ENCODE results near the gene TFE3. TPM values are rescaled to one million over a fixed set of nuclear protein-coding genes. Genes with fewer than 3 reads are reported as not detected.
A peak's percentile ranks its signal among the peaks of the same experiment; 100 is the strongest.

Gene TFE3
- total RNA-seq, 1 experiment from 2014 or later = 46.4 TPM

- POLR2A ChIA-PET = interaction anchor here (0.7 kb wide), 1 partner anchor 22 kb away, joined by 4 read pairs; no protein-coding TSS in a partner anchor
- no peak; the same call in 1 of the 2 replicates for TF ChIP-seq CBFB (CRISPR knock-in tag; IDR thresholded peaks at IDR 0.05; ENCODE audit: low read depth)
- TF ChIP-seq, protein P1, sequence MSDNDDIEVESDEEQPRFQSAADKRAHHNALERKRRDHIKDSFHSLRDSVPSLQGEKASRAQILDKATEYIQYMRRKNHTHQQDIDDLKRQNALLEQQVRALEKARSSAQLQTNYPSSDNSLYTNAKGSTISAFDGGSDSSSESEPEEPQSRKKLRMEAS (CRISPR knock-in tag; IDR thresholded peaks at IDR 0.05) = peak; percentile 74; the same call in 1 of the 2 replicates
- TF ChIP-seq, protein P2, sequence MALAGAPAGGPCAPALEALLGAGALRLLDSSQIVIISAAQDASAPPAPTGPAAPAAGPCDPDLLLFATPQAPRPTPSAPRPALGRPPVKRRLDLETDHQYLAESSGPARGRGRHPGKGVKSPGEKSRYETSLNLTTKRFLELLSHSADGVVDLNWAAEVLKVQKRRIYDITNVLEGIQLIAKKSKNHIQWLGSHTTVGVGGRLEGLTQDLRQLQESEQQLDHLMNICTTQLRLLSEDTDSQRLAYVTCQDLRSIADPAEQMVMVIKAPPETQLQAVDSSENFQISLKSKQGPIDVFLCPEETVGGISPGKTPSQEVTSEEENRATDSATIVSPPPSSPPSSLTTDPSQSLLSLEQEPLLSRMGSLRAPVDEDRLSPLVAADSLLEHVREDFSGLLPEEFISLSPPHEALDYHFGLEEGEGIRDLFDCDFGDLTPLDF (CRISPR knock-in tag; IDR thresholded peaks at IDR 0.05) = no peak
- no peak for TF ChIP-seq MLX (CRISPR knock-in tag; IDR thresholded peaks at IDR 0.05)
- no peak for TF ChIP-seq JAZF1 (CRISPR knock-in tag; IDR thresholded peaks at IDR 0.05)
- TF ChIP-seq FOXP1 (CRISPR knock-in tag; IDR thresholded peaks at IDR 0.05; ENCODE audit: borderline replicate concordance) = peak; percentile 41; the same call in 1 of the 2 replicates
- TF ChIP-seq ZBTB43 (CRISPR knock-in tag; IDR thresholded peaks at IDR 0.05) = no peak
- TF ChIP-seq SMAD4 (CRISPR knock-in tag; IDR thresholded peaks at IDR 0.05) = no peak
- no peak for TF ChIP-seq IRF2 (CRISPR knock-in tag; IDR thresholded peaks at IDR 0.05; ENCODE audit: borderline replicate concordance, low read depth)
- TF ChIP-seq ETV6 (CRISPR knock-in tag; IDR thresholded peaks at IDR 0.05) = peak; percentile 24
- TF ChIP-seq GRHL2 (CRISPR knock-in tag; IDR thresholded peaks at IDR 0.05; ENCODE audit: insufficient replicate concordance, severe bottlenecking) = no peak
- no peak for TF ChIP-seq ZNF425 (CRISPR knock-in tag; conservative IDR thresholded peaks at IDR 0.05)
- peak; percentile 96 for TF ChIP-seq USF2 (CRISPR knock-in tag; IDR thresholded peaks at IDR 0.05)
- TF ChIP-seq, protein P3, sequence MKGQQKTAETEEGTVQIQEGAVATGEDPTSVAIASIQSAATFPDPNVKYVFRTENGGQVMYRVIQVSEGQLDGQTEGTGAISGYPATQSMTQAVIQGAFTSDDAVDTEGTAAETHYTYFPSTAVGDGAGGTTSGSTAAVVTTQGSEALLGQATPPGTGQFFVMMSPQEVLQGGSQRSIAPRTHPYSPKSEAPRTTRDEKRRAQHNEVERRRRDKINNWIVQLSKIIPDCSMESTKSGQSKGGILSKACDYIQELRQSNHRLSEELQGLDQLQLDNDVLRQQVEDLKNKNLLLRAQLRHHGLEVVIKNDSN (CRISPR knock-in tag; IDR thresholded peaks at IDR 0.05) = peak; percentile 93
- TF ChIP-seq NR1H2 (CRISPR knock-in tag; IDR thresholded peaks at IDR 0.05) = no peak
- no peak for TF ChIP-seq NR2C2 (CRISPR knock-in tag; IDR thresholded peaks at IDR 0.05)
- 0 out of 2 replicates have a peak, but pooled peaks have one; percentile 29 for TF ChIP-seq SP1 (CRISPR knock-in tag; conservative IDR thresholded peaks at IDR 0.05)
- TF ChIP-seq ELF4 (CRISPR knock-in tag; IDR thresholded peaks at IDR 0.05; ENCODE audit: low read depth) = no peak
- peak; percentile 61; the same call in 1 of the 2 replicates for TF ChIP-seq FOXK1 (CRISPR knock-in tag; IDR thresholded peaks at IDR 0.05)
- H3K9me3 Mint-ChIP-seq = no peaks in the 10 kb centered on the region
- peaks cover 11% of the 10 kb centered on the region for H3K4me1 Mint-ChIP-seq
- CTCF ChIA-PET = interaction anchor here (0.6 kb wide), 1 partner anchor 30 kb away, joined by 3 read pairs; no protein-coding TSS in a partner anchor
- H3K36me3 Mint-ChIP-seq = no peaks in the 10 kb centered on the region
- peak; percentile 88 for DNase-seq (ENCODE audit: low spot score)
- peak; percentile 88 for ATAC-seq
- no peaks in the 10 kb centered on the region for H3K27me3 Mint-ChIP-seq (ENCODE audit: low read depth)
- H3K4me3 Mint-ChIP-seq = peak within 1 kb of the TSS; percentile 83
- H3K27ac Mint-ChIP-seq = peak within 1 kb of the TSS; percentile 63; the same call in 1 of the 2 replicates
Observed at GRCh38 chrX:49073601-49074575, 30.7 kb upstream of the TFE3 start, which contains the start of gene PRAF2. PRAF2 (minus strand) TSS chrX:49074002; CDS start chrX:49073987, 15 bp downstream.
